CD4-positive, alpha-beta T cell treated with Interferon gamma for 1 hour (primary cell): ENCODE data around the gene NDUFB6.
A peak's percentile ranks its signal among the peaks of the same experiment; 100 is the strongest.
"Not testable (repeated sequence)": the region's sequence is repeated elsewhere in the genome, so short reads cannot be mapped to it uniquely, and the experiment has no call there.

Experiments
- DNase-seq: peaks from one replicate; pipeline ENCODE4 v3.0.0-alpha.2; 2020

NDUFB6 gene

DNA sequence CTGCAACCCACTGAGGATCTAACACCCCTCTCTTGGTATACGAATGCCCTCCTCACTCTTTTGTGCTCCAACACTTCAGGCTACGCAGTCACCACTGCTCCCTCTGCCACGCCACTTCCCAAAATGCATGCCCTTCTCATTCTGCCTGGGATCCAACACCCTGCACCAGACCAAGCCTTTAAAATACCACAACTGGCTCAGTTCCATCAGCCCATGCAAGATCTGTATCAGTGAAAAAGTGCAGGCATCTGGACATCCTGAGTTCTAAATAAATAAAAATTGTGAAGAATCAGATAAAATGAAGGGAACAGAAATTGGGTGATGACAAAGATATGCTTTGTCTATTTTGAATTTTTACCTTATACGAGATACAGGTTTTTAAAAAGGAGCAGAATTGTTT is 2.7 kb downstream of the NDUFB6 start:
- DNase-seq, result no peak

GRCh38 chr9:32566770-32567169 is 6.2 kb downstream of the NDUFB6 start:
- DNase-seq, result no peak

GRCh38 chr9:32565967-32566366 is 7.0 kb downstream of the NDUFB6 start:
- no peak for DNase-seq

DNA sequence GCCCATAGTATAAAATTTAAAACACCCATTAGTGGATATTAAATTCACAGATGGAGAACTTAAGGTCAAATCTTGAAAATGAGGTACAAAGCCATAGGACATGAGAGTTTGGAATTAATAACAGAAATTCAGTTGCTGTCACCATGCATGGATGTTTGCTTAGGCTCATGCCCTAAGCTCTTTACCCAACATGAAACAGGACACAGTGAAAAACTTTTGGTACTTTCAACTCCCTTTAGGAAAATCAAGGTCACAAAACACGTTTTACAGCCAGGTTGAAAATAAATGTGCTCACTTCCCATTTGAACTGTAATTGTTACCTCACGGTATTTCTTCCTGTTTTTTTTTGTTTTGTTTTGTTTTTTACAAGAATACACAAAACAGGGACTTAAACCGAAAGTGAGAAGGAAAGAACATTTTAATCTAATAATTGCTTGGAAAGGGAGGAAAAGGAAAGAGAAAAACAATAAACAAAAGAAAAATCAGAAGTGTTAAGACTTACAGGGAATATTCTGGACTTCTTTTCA is 14.5 kb downstream of the NDUFB6 start:
- no peak for DNase-seq

DNA sequence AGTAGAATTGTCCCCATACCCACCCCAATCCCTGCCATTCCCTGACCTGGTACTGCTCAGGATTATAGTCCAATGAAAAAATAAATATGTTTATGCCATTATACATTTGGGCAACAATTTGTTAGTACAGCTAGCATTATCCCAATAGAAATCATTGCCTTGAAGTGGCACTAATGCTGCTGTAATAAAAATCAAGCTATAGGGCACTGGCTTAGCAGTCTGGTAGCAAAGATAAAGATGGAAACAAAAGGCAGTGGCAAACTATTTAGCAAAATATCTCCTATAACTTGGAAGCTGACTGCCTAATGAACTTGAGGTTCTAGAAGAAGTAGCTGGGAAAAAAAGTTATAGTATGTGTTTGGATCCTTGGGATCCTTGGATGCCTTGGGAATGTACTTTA is 18.4 kb downstream of the NDUFB6 start:
- no peak for DNase-seq

DNA sequence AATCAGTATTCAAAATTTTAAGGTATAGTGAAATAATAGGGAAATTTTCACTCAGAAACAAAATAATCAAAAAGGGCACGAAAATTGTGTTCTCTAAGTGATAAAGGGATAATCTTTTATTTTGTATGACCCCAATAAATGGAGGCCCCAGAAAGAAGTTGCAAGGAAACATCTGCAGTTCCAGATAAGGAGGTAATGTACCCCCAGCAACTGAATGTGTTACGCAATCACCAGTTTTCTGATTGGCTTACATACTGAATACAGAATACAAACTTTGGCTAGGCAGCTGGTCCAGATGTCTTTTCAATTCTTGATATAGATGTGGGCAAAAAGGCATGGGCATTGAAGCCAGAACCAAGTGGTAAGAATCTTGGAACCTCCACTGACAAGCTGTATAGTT is 18.9 kb downstream of the NDUFB6 start:
- no peak for DNase-seq

DNA sequence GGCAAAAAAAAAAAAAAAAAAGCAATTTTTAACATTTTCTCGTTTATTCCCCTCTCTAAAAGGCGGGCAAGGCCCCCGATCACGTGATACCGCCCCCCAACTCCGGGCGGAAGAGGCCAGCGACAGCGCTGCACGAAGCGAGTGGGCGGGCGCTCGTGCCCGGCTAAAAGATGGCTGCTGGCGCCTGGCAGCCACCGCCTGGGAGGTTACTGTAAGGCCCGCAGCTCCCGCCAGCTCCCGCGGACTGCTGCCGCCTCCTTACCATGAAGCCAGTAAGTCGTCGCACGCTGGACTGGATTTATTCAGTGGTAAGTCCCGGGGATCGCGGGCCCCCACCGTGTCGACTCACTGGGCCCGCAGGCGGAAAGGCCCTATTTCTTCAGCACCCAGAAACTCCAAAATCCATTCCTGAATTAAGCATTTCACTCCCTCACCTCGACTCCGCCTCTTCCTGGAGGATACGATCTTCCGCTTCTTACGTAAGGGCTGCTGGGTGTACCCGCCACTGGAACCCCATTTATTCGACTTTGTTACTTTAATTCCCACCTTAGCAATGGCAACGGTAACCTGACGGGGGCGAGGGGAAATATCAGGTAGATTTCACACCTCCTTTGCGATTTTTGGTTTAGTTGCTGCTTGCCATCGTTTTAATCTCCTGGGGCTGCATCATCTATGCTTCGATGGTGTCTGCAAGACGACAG is 20.6 kb downstream of the NDUFB6 start, which contains the start of the genes SMIM27 and TOPORS:
Gene SMIM27, plus strand, starts transcription at position 156 of the 701 bp plus-strand sequence. Its CDS starts 108 bp downstream, at position 264.
Gene TOPORS, minus strand, starts transcription at position 415 of the 701 bp plus-strand sequence. Its CDS starts 150 bp downstream, at position 265.
- DNase-seq, result peak; percentile 90

DNA sequence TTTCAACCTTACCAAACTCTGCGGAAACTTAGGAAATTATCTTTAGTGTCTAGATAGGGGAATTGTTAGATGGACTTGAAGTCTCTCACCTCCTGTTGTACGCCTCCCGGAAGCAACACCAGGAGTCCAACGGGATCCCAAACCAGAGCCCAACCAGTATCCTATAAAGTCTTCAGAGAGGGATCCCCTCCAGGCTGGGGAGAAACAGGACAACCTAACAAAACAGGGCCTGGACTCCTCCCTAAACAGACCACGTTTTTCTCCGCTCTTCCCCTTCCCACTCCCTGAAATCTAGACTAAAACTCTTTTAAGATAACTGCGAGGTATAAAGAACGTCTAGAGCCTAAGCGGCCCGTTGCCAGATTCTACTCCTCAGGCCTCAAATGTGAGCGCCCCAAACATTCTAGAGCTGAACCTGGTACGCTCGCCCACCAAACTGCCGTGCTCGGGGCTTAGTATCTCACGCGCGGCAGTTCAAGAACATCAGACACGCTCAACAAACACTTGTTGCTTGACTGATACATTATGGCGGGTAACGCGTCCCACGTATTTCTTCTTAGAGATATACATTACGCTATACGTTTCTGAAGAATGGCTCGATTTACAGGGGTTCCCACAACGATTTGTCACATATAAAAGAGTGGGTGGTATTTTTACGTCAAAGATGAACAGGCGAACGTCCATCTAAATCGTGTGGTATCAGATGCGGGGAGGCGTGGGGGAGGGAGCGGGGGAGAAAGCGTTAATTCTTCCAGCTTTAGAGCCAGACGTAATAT is 21.5 kb downstream of the NDUFB6 start:
- peak; percentile 39 for DNase-seq

- peak; percentile 97 for DNase-seq
Measured at GRCh38 chr9:32550562-32551275, 22.2 kb downstream of the NDUFB6 start.

DNA sequence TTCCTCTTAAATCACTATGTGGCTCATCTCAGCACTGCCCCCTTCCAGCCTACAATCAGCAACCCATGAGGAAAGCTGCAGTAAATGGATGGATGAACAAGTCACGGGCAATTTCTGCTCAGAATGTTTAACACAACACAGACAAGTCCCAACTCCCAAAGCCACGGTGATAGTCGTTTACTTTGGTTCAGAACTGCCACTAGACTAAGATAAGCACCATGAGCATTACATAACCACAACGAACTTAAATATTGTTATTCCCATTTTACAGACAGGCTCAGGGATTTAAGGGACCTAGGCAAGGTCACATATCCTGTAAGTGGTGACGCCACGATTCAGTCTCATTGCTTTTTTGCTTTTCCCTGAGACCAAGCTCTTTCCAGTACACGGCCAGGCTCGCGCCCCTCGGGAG is 22.8 kb downstream of the NDUFB6 start:
- DNase-seq, result no peak

DNA sequence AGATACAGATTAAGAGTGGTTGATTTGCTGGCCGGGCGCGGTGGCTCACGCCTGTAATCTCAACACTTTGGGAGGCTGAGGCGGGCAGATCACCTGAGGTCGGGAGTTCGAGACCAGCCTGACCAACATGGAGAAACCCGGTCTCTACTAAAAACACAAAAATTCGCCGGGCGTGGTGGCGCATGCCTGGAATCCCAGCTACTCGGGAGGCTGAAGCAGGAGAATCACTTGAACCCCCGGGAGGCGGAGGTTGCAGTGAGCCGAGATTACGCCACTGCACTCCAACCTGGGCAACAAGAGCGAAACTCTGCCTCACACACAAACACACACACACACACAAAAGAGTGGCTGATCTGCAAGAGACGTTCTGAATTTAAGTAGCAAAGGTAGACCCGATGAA is 24.7 kb downstream of the NDUFB6 start:
- DNase-seq, result not testable (repeated sequence)

- no peak for DNase-seq
Measured at GRCh38 chr9:32545884-32546283, 27.1 kb downstream of the NDUFB6 start.

- DNase-seq, result no peak
Measured at GRCh38 chr9:32543047-32543446, 29.9 kb downstream of the NDUFB6 start.

GRCh38 chr9:32533816-32534215 is 39.1 kb downstream of the NDUFB6 start:
- no peak for DNase-seq

DNA sequence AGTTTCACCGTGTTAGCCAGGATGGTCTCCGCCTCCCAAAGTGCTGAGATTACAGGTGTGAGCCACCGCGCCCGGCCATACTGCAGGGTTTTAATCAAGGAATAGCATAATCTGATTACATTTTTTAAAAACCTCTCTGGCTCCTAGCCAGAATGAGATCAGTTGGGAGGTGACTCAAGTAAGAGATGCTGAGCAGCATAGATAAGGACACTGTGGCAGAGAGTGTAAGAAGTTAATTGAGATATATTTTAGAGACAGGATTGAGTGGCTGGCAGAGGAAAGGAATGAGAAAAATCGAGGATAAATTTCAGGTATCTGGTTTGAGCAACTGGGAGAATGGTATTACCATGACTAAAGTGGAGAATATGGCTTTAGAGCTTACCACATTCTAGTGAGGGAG is 39.6 kb downstream of the NDUFB6 start:
- no peak for DNase-seq

DNA sequence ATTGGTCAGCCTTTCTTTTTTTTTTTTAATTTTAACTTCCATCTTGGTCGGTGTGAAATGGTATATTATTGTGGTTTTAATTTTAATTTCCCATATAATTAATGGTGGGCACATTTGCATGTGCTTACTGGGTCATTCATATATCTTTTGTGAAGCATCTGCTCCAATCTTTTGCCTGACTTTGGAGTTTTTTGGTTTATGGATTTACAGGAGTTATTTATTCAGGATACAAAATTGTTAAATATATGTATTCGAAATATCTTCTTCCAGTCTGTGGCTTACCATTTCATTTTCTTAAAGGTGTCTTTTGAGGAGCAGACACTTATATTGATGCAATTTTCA is 46.3 kb downstream of the NDUFB6 start:
- no peak for DNase-seq

GRCh38 chr9:32526041-32526706 is 46.8 kb downstream of the NDUFB6 start, which contains the start of gene RIGI:
Gene RIGI, minus strand, starts transcription at chr9:32526196. Its CDS starts 30 bp downstream, at chr9:32526166.
- peak; percentile 82 for DNase-seq

DNA sequence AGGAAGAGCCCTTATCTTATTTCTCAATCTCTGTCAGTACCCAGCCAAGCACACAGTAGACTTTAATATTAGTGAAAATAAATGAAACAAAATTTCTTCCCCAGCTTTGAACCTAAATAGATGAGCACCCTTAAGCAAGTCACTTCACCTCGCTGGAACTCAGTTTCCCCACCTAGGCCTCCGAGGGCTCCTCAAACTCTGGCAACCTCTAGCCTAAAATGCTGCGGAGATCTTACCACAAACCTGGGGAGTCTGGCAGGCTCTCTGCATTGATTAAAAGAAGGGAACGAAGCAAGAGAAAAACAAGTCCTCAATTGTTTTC is 47.3 kb downstream of the NDUFB6 start:
- no peak for DNase-seq

DNA sequence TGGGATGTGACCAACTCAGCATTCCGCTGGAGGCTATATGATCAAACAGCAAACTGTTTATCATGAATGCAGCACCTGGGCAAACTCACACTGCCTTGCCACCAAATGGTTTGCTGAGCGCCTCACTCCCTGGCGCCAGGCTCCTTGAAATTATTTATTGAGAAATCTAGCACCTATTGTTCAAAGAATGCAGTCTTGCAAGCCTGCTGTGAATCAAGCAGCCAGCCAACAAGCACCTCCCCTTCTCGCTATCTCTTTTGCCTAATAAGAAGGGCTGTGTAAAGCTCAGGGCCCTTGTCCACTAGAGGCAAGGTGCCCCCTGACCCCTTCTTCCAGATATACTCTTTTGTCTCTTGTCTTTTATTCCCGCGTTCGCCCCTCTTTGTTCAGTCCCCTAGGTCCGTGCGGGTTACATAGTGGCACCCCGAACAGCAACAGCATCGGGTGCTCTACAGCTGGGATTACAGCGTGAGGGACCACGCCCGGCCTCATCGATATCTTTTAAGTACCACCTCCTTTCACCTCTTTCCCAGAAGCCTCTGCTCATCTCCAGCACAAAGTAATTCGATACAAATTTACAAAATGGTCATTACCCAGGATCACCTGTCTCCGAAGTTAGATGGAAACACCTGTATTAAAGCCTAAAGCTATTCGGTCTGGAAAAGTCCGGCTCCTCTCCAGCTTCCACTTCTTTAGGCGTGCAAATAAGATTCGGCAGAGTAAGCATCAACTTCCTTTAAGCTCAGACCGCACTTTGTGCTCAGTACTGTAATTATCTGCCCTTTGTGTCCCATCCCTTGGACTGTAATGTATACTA is 47.9 kb downstream of the NDUFB6 start:
- DNase-seq, result no peak

DNA sequence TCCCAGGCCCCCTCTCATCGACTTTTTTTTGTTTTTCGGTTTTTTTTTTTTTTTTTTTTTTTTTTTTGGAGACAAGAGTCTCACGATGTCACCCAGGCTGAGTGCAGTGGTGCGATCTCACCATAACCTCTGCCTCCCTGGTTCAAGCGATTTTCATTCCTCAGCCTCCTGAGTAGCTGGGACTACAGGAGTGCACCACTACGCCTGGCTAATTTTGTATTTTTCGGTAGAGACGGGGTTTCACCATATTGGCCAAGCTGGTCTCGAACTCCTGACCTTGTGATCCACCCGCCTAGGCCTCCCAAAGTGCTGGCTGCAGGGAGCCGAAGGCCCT is 48.4 kb downstream of the NDUFB6 start:
- DNase-seq, result not testable (repeated sequence)

DNA sequence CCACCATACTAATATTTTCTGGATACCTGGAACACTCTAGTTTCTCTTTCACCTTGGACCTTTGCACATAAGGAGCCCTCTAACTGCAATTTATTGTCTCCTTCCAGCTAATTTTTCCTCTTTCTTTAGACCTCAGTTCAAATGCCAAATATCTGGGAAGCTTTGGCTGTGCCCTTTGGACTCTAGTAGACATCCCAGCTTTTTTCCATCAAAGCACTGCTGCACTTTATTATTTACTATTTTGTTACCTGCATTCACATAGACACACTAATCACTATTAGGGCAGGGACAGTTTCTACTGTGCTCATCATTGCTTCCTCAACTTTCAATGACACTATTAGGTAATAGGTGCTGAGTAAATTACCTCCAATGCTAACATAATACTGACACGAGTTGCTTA is 49.0 kb downstream of the NDUFB6 start:
- no peak for DNase-seq

DNA sequence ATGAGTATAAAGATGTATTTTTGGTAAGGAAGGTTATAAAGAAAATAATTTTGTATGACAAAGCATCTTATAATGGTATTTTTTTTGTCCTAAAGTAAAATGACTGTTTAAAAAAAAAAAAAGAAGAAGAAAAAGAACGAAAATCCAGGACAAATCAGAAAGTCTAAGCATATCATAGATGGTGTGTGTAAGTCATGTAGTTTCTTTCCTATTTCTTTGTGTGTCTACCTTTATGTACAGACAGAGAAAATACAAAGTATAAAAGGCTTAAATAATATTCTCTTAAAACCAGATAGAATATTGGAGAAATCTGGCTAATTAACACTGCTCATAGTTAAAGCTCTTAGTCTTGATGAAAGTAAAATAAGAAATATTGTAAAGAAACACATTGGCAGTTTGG is 54.7 kb downstream of the NDUFB6 start:
- no peak for DNase-seq
